LHCN-M2 (cell line): ENCODE results near the gene CCDC180. TPM values are rescaled to one million over a fixed set of nuclear protein-coding genes. Genes with fewer than 3 reads are reported as not detected.
"Not testable (repeated sequence)": the region's sequence is repeated elsewhere in the genome, so short reads cannot be mapped to it uniquely, and the experiment has no call there.

Experiments
- DNase-seq: peaks from one replicate; pipeline ENCODE4 v3.0.0-alpha.2; 2012; ENCODE audit warnings: low read depth
- polyA plus RNA-seq: library from polyadenylated mRNA; unstranded; fragments of >200 nt; gene quantifications from one replicate; pipeline ENCODE4 v1.2.1, GENCODE V29; 2012; ENCODE audit warnings: missing spikeins
- total RNA-seq: library from RNA; depleted of rRNA; stranded (reverse); fragments of >200 nt; gene quantifications from 2 replicates; pipeline ENCODE4 v1.2.3, GENCODE V29; 2014; rRNA removed

CCDC180 gene
- not detected in 2 replicates for total RNA-seq
- polyA plus RNA-seq: 0.04 TPM

- no peak for DNase-seq
Measured at GRCh38 chr9:97307500-97308163, at the start of gene CCDC180. Gene CCDC180 (plus strand): TSS chr9:97307659. CDS start chr9:97308064, 405 bp downstream.

- DNase-seq: not testable (repeated sequence)
Measured at GRCh38 chr9:97259834-97260514, 47.5 kb upstream of the CCDC180 start.

GRCh38 chr9:97271292-97271691, 36.2 kb upstream of the CCDC180 start:
- no peak for DNase-seq

GRCh38 chr9:97272072-97272471, 35.4 kb upstream of the CCDC180 start:
- no peak for DNase-seq

GRCh38 chr9:97276310-97276852, 31.1 kb upstream of the CCDC180 start:
- DNase-seq: no peak

GRCh38 chr9:97277953-97278352, 29.5 kb upstream of the CCDC180 start:
- no peak for DNase-seq

- no peak for DNase-seq
Measured at GRCh38 chr9:97280755-97281330, 26.6 kb upstream of the CCDC180 start.

- no peak for DNase-seq
Measured at GRCh38 chr9:97283768-97284167, 23.7 kb upstream of the CCDC180 start.

- DNase-seq: no peak
Measured at GRCh38 chr9:97284798-97285197, 22.7 kb upstream of the CCDC180 start.

GRCh38 chr9:97292200-97292599, 15.3 kb upstream of the CCDC180 start:
- DNase-seq: no peak

- DNase-seq: peak; percentile 72
Measured at GRCh38 chr9:97293207-97293721, 14.2 kb upstream of the CCDC180 start.

GRCh38 chr9:97293818-97294217, 13.6 kb upstream of the CCDC180 start:
- no peak for DNase-seq

GRCh38 chr9:97297889-97298288, 9.6 kb upstream of the CCDC180 start:
- DNase-seq: no peak

GRCh38 chr9:97299809-97300414, 7.5 kb upstream of the CCDC180 start:
- no peak for DNase-seq

GRCh38 chr9:97300586-97300985, 6.9 kb upstream of the CCDC180 start:
- no peak for DNase-seq

- no peak for DNase-seq
Measured at GRCh38 chr9:97301974-97302373, 5.5 kb upstream of the CCDC180 start.

GRCh38 chr9:97304586-97304985, 2.9 kb upstream of the CCDC180 start:
- no peak for DNase-seq

GRCh38 chr9:97305501-97306298, 1.8 kb upstream of the CCDC180 start:
- DNase-seq: no peak

GRCh38 chr9:97307091-97307490, 368 bp upstream of the CCDC180 start:
- peak; percentile 19 for DNase-seq

- DNase-seq: no peak
Measured at GRCh38 chr9:97309260-97309659, 1.8 kb downstream of the CCDC180 start.

- DNase-seq: no peak
Measured at GRCh38 chr9:97310023-97310422, 2.6 kb downstream of the CCDC180 start.
